K562 (cell line): ENCODE results near the gene SLC7A14. TPM values are rescaled to one million over a fixed set of nuclear protein-coding genes. Genes with fewer than 3 reads are reported as not detected.

Experiments
- ATAC-seq: fragments of 200-7000 bp; cut with Tn5 transposase; 3 replicates; pipeline ENCODE4 v1.9.1; 2020; ENCODE audit warnings: moderate library complexity
- BruUV-seq: library from RNA; stranded (reverse); fragments of 400-500 nt; replicated peaks from 2 replicates; lab custom pipeline; 2021; lab: Mats Ljungman, UMichigan
- CTCF ChIA-PET: fragments of 300-600 bp; formaldehyde crosslinking; extraction: SDS; loops from one replicate; lab custom pipeline; 2021; ENCODE audit warnings: low intra/inter-chr PET ratio; lab: Yijun Ruan, JAX
- POLR2A ChIA-PET: fragments of 300-600, 350-650 bp; sonication (Branson Sonifier 250); formaldehyde crosslinking; extraction: SDS; loops from one replicate; lab custom pipeline; 2021; ENCODE audit warnings: antibody characterized with exemption, inconsistent platforms; lab: Yijun Ruan, JAX
- DNase-seq, 4 experiments: peaks; one replicate each; pipeline versions ENCODE4 v3.0.0 to v3.0.0-alpha.2; 2011 to 2018; ENCODE audit warnings: low spot score in 3 of 4, mixed read lengths in 3 of 4; ENCODE audit errors: extremely low read depth in 1 of 4
- FAIRE-seq: peaks from 2 replicates; lab custom pipeline; 2011; peaks lifted over from hg19 to GRCh38; lab: Jason Lieb, UNC
- H2AFZ ChIP-seq: 2 replicates; pipeline ENCODE4 v1.6.0; 2011; ENCODE audit warnings: low read depth, low read length, control low read depth, inconsistent platforms
- H3K27ac ChIP-seq: fragments of 200-600 bp; 3 replicates; pipeline ENCODE4 v1.8.0; 2011; ENCODE audit warnings: low read depth, mild to moderate bottlenecking, control low read depth, inconsistent platforms, low read length, moderate library complexity, mixed read lengths; ENCODE audit errors: extremely low read depth
- H3K27me3 ChIP-seq, 2 experiments: fragments of 300-600 bp in 1 of 2; 2 replicates in 1 of 2; 3 replicates in 1 of 2; pipeline versions ENCODE4 v1.6.0 to v1.8.0; 2011; ENCODE audit warnings: inconsistent platforms in 2 of 2, low read length in 2 of 2, mild to moderate bottlenecking in 1 of 2, mixed read lengths in 1 of 2, moderate library complexity in 1 of 2; ENCODE audit not compliant: control insufficient read depth in 2 of 2, insufficient read depth in 2 of 2
- H3K36me3 ChIP-seq: fragments of 300-600 bp; 3 replicates; pipeline ENCODE4 v1.8.0; 2011; ENCODE audit warnings: mild to moderate bottlenecking, low read length, inconsistent platforms; ENCODE audit not compliant: control insufficient read depth, insufficient read depth
- H3K4me1 ChIP-seq, 2 experiments: fragments of 200-600 bp in 1 of 2; replicated peaks in 1 of 2; 2 replicates in 1 of 2; 3 replicates in 1 of 2; pipeline versions ENCODE4 v1.5.1 to v1.8.0; 2011; ENCODE audit warnings: inconsistent platforms in 2 of 2, low read length in 2 of 2, mild to moderate bottlenecking in 1 of 2, mixed read lengths in 1 of 2, moderate library complexity in 1 of 2; ENCODE audit not compliant: control insufficient read depth in 2 of 2, insufficient read depth in 2 of 2
- H3K4me2 ChIP-seq: 2 replicates; pipeline ENCODE4 v1.6.1; 2011; ENCODE audit warnings: low read length, control low read depth, inconsistent platforms, mixed read lengths; ENCODE audit not compliant: insufficient read depth
- H3K4me3 ChIP-seq: fragments of 200-600 bp; sonication (generic), shearing (Covaris generic); 2 replicates; pipeline ENCODE4 v1.5.1; 2016; ENCODE audit warnings: control low read depth, inconsistent platforms
- H3K79me2 ChIP-seq: fragments of 200-600 bp; 3 replicates; pipeline ENCODE4 v1.8.0; 2011; ENCODE audit warnings: low read length, inconsistent platforms; ENCODE audit not compliant: control insufficient read depth, insufficient read depth
- H3K9ac ChIP-seq, 2 experiments: 2 replicates each; pipeline versions ENCODE4 v1.6.0 to v1.6.1; 2011; ENCODE audit warnings: low read depth in 2 of 2, low read length in 2 of 2, control low read depth in 1 of 2, inconsistent platforms in 1 of 2, mild to moderate bottlenecking in 1 of 2, mixed read lengths in 1 of 2; ENCODE audit not compliant: insufficient read depth in 1 of 2
- H3K9me1 ChIP-seq: one replicate; pipeline ENCODE4 v1.6.0; 2011; ENCODE audit warnings: inconsistent platforms, mild to moderate bottlenecking, low read length, moderate library complexity; ENCODE audit not compliant: control insufficient read depth, insufficient read depth
- H3K9me3 ChIP-seq: replicated peaks from 2 replicates; pipeline ENCODE4 v1.5.1; 2011; ENCODE audit warnings: low read depth, low read length, inconsistent platforms; ENCODE audit not compliant: control insufficient read depth, insufficient read depth
- H4K20me1 ChIP-seq: replicated peaks from 2 replicates; pipeline ENCODE4 v1.6.1; 2011; ENCODE audit warnings: low read length, inconsistent platforms, mixed read lengths; ENCODE audit not compliant: control insufficient read depth, insufficient read depth
- CREM ChIP-seq: IDR thresholded peaks from 2 replicates; pipeline ENCODE4 v1.6.1; 2014; ENCODE audit warnings: antibody characterized with exemption, low read depth
- DIDO1 ChIP-seq: fragments of 450-650 bp; IDR thresholded peaks from 2 replicates; pipeline ENCODE4 v1.6.1; 2016; ENCODE audit warnings: low read depth, missing biosample characterization, missing genetic modification characterization
- GATAD2B ChIP-seq: fragments of 450-650 bp; IDR thresholded peaks from 2 replicates; pipeline ENCODE4 v1.6.1; 2017; ENCODE audit warnings: mild to moderate bottlenecking, borderline replicate concordance
- HNRNPH1 ChIP-seq: fragments of 200-400 bp; formaldehyde crosslinking; optimal IDR thresholded peaks from 2 replicates; pipeline ENCODE3; 2017; ENCODE audit warnings: low read depth, mild to moderate bottlenecking, low read length, moderate library complexity
- KDM2B ChIP-seq: fragments of 250-450 bp; sonication (Bioruptor Pico); IDR thresholded peaks from 2 replicates; pipeline ENCODE4 v1.8.0; 2021; ENCODE audit warnings: mild to moderate bottlenecking, moderate library complexity
- KLF10 ChIP-seq: fragments of 250-450 bp; sonication (Bioruptor Pico); IDR thresholded peaks from 2 replicates; pipeline ENCODE4 v1.6.1; 2021; ENCODE audit warnings: matching md5 sums
- MXI1 ChIP-seq: IDR thresholded peaks from 2 replicates; pipeline ENCODE4 v1.6.1; 2011; ENCODE audit warnings: low read depth, mild to moderate bottlenecking, improper control_type of control experiment, low read length
- NCOA1 ChIP-seq: fragments of 450-650 bp; IDR thresholded peaks from 2 replicates; pipeline ENCODE4 v1.6.1; 2016; ENCODE audit warnings: low read depth
- RBM39 ChIP-seq: fragments of 200-400 bp; formaldehyde crosslinking; optimal IDR thresholded peaks from 2 replicates; pipeline ENCODE3; 2018; ENCODE audit warnings: low read depth, low read length
- RFX7 ChIP-seq: fragments of 250-450 bp; sonication (Bioruptor Pico); IDR thresholded peaks from 2 replicates; pipeline ENCODE4 v1.5.1; 2021; ENCODE audit warnings: mild to moderate bottlenecking
- SAP30 ChIP-seq: fragments of 200-600 bp; sonication (generic); IDR thresholded peaks from 2 replicates; pipeline ENCODE4 v1.6.1; 2012; ENCODE audit warnings: borderline replicate concordance, low read depth, mild to moderate bottlenecking, moderate library complexity, low read length, control low read depth, inconsistent platforms; ENCODE audit not compliant: insufficient read depth, poor library complexity, severe bottlenecking
- TCFL5 ChIP-seq: fragments of 250-450 bp; sonication (Bioruptor Pico); conservative IDR thresholded peaks from 2 replicates; pipeline ENCODE4 v1.6.1; 2021; ENCODE audit warnings: mild to moderate bottlenecking, moderate library complexity, matching md5 sums
- VEZF1 ChIP-seq: fragments of 200-800 bp; sonication (Bioruptor generic); IDR thresholded peaks from 2 replicates; pipeline ENCODE4 v1.6.1; 2017; ENCODE audit warnings: missing genetic modification characterization, missing compliant biosample characterization
- XRCC5 ChIP-seq: fragments of 200-400 bp; formaldehyde crosslinking; IDR thresholded peaks from 2 replicates; pipeline ENCODE4 v1.6.1; 2017; ENCODE audit warnings: low read depth, mild to moderate bottlenecking, low read length
- ZNF12 ChIP-seq: sonication (generic); formaldehyde crosslinking; IDR thresholded peaks from 2 replicates; pipeline ENCODE4 v1.4.0; 2020; ENCODE audit warnings: mild to moderate bottlenecking, missing genetic modification reagents
- ZNF41 ChIP-seq: fragments of 250-450 bp; sonication (Bioruptor Pico); conservative IDR thresholded peaks from 2 replicates; pipeline ENCODE4 v1.4.0; 2020; ENCODE audit warnings: mild to moderate bottlenecking
- ZNF431 ChIP-seq: sonication (generic); formaldehyde crosslinking; IDR thresholded peaks from 2 replicates; pipeline ENCODE4 v1.8.0; 2022; ENCODE audit warnings: mild to moderate bottlenecking, missing genetic modification reagents
- ZNF583 ChIP-seq: fragments of 250-450 bp; sonication (Bioruptor Pico); IDR thresholded peaks from 2 replicates; pipeline ENCODE4 v1.4.0; 2020
- WGBS: fragments of 100-300 bp; shearing (Covaris generic); methylation state at CpG from one replicate; pipeline ENCODE4 v1.1.6; 2016; ENCODE audit warnings: low coverage, mixed read lengths; ENCODE audit not compliant: insufficient coverage; ENCODE audit errors: missing lambda C conversion rate; 5-methylcytosine and 5-hydroxymethylcytosine counted together
- in situ Hi-C: fragments of 300-500 bp; cut with MboI; formaldehyde crosslinking; loops from 4 replicates; pipeline ENCODE4 v1.15.0; 2018; ENCODE audit warnings: inconsistent platforms, mixed read lengths
- intact Hi-C: fragments of 100-400 bp; cut with micrococcal nuclease; formaldehyde crosslinking; loops from 2 replicates; pipeline ENCODE4 v1.14.2; 2022
- polyA plus RNA-seq, 8 experiments: library from polyadenylated mRNA; depleted of rRNA in 4 of 8; stranded (reverse) in 5 of 8; unstranded in 3 of 8; fragments of >200 nt; fragmentation: Nextera tagmentation in 2 of 8; fragmentation: Illumina TruSeq in 1 of 8; extraction: Ambion mirVana in 2 of 8; extraction: Trizol in 1 of 8; gene quantifications; 2 replicates each; pipeline versions ENCODE4 v1.2.1 to v1.2.3, GENCODE V29; 2011 to 2014; ENCODE audit warnings: inconsistent platforms in 1 of 8, missing spikeins in 1 of 8
- total RNA-seq, 7 experiments: library from RNA; depleted of rRNA in 6 of 7; stranded (reverse); fragments of >200 nt in 6 of 7; fragmentation: Illumina TruSeq in 2 of 7; extraction: Trizol in 2 of 7; gene quantifications; 2 replicates each; pipeline versions ENCODE4 v1.2.1 to v1.2.3, GENCODE V29; 2011 to 2021; ENCODE audit warnings: low replicate concordance in 1 of 7

Gene SLC7A14
- total and polyA plus RNA-seq, 9 of the 15 experiments (the other 6 are each of a cell fraction or from before 2014, with no cell fraction given), result not detected

- TF ChIP-seq GATAD2B (no peak), HNRNPH1 (no peak), KDM2B (CRISPR knock-in tag) (no peak), ZNF41 (no peak), ZNF431 (CRISPR knock-in tag) (no peak), KLF10 (CRISPR knock-in tag) (no peak), MXI1 (no peak), ZNF583 (no peak), ZNF12 (no peak)
These were observed 122.9 kb downstream of the SLC7A14 start (continued) for GRCh38 chr3:170463011-170463410.

- no peak for DNase-seq
- H3K4me1 ChIP-seq, result no peaks in the 10 kb centered on the region; a peak in 1 of 5 replicates
- no peak overlapping the region for H3K27ac ChIP-seq
- no peak overlapping the region for H2AFZ ChIP-seq
- H3K27me3 ChIP-seq, result peaks cover 4 to 6% of the 10 kb centered on the region in 2 experiments; a peak in 3 of 5 replicates
- no peaks in the 10 kb centered on the region for H3K79me2 ChIP-seq
- H4K20me1 ChIP-seq, result no peaks in the 10 kb centered on the region
- FAIRE-seq, result no peak
- CTCF ChIA-PET, result no interaction called here
- in situ Hi-C loops, result no loop called here
- H3K36me3 ChIP-seq, result no peaks in the 10 kb centered on the region
- no peak overlapping the region for H3K4me2 ChIP-seq
- H3K4me3 ChIP-seq, result no peak overlapping the region
- 5% methylated on average over 3 of the region's 4 CpGs for WGBS
- BruUV-seq, result no TSS peak
- POLR2A ChIA-PET, result interaction anchor here (0.6 kb wide), 2 partner anchors 38 to 283 kb away, joined by 4 to 5 read pairs; no protein-coding TSS in a partner anchor
- intact Hi-C loops, result no loop called here
- ATAC-seq, result no peak
- H3K9me1 ChIP-seq, result no peaks in the 10 kb centered on the region
- H3K9ac ChIP-seq, result no peak overlapping the region
- no peaks in the 10 kb centered on the region for H3K9me3 ChIP-seq
- no peak for TF ChIP-seq RFX7 (CRISPR knock-in tag)
- no peak for TF ChIP-seq DIDO1 (tag)
- TF ChIP-seq TCFL5 (CRISPR knock-in tag), result no peak
- TF ChIP-seq XRCC5, result no peak
- no peak for TF ChIP-seq VEZF1 (CRISPR knock-in tag)
- no peak for TF ChIP-seq SAP30
- no peak for TF ChIP-seq CREM
- no peak for TF ChIP-seq RBM39
- no peak for TF ChIP-seq NCOA1
These were observed 127.6 kb downstream of the SLC7A14 start for GRCh38 chr3:170458285-170458684.
